AG09309 (cell line): ENCODE data around the gene VPS26C.

Source experiments
- DNase-seq: peaks from one replicate; pipeline ENCODE4 v3.0.0-alpha.2; 2010; ENCODE audit warnings: low read depth
- H3K4me3 ChIP-seq: 2 replicates; pipeline ENCODE4 v1.5.1; 2011; ENCODE audit warnings: mild to moderate bottlenecking, low read depth, low read length, moderate library complexity; ENCODE audit not compliant: control insufficient read depth
- CTCF ChIP-seq: IDR thresholded peaks from 2 replicates; pipeline ENCODE4 v1.5.1; 2011; ENCODE audit warnings: mild to moderate bottlenecking, low read depth, low read length, inconsistent platforms; ENCODE audit not compliant: insufficient read depth, control insufficient read depth; ENCODE audit errors: missing control alignments

VPS26C gene

GRCh38 chr21:37208741-37209225, 58.4 kb downstream of the VPS26C start:
- no peak for TF ChIP-seq CTCF
- no peak for DNase-seq
- H3K4me3 ChIP-seq: no peak overlapping the region

GRCh38 chr21:37208056-37208721, 58.9 kb downstream of the VPS26C start:
- DNase-seq: no peak
- TF ChIP-seq CTCF: no peak
- H3K4me3 ChIP-seq: no peak overlapping the region

GRCh38 chr21:37207441-37208009, 59.6 kb downstream of the VPS26C start:
- no peak for DNase-seq
- TF ChIP-seq CTCF: no peak
- H3K4me3 ChIP-seq: no peak overlapping the region

- no peak for TF ChIP-seq CTCF
- DNase-seq: no peak
- no peak overlapping the region for H3K4me3 ChIP-seq
Observed at GRCh38 chr21:37206496-37206895, 60.6 kb downstream of the VPS26C start.

- no peak overlapping the region for H3K4me3 ChIP-seq
- TF ChIP-seq CTCF: no peak
- DNase-seq: no peak
Observed at GRCh38 chr21:37204580-37204979, 62.6 kb downstream of the VPS26C start.

- H3K4me3 ChIP-seq: no peak overlapping the region
- DNase-seq: no peak
- no peak for TF ChIP-seq CTCF
Observed at GRCh38 chr21:37202221-37203110, 64.7 kb downstream of the VPS26C start.
